ENCODE data around the gene PPFIBP2. TPM values are rescaled to one million over a fixed set of nuclear protein-coding genes. Genes with fewer than 3 reads are reported as not detected.

The PPFIBP2 gene
- total and polyA plus RNA-seq, 10 donors: 17.2 to 75.1 (median 40.4) TPM

- Histone ChIP-seq H3K4me1 (peaks cover 0 to 33% (median 8%) of the 10 kb centered on the region in 6 donors), H3K27ac (peak overlapping the region in 2 of 8 donors; percentile 58 to 71), H3K9me3 (no peaks in the 10 kb centered on the region), H3K4me3 (no peak overlapping the region), H3K36me3 (peaks cover 0 to 15% (median 3%) of the 10 kb centered on the region in 6 donors), H3K27me3 (replicated peaks in 1 of 7) (no peaks in the 10 kb centered on the region)
- intact Hi-C loops (cut with DNase I; ENCODE audit: low total_unique reads): no loop called here
- no peak for DNase-seq
- WGBS, 5 donors: 83 to 99% (median 88%) methylated on average over 6 of the region's 6 CpGs
- no peak for TF ChIP-seq POLR2AphosphoS5 (IDR thresholded peaks at IDR 0.05)
- no peak for TF ChIP-seq CTCF (IDR thresholded peaks at IDR 0.05 in 8 of 11, conservative IDR thresholded peaks at IDR 0.05 in 3 of 11)
- no peak for TF ChIP-seq POLR2A (IDR thresholded peaks at IDR 0.05)
Observed at GRCh38 chr11:7591107-7591894, 77.5 kb downstream of the PPFIBP2 start.

GRCh38 chr11:7591987-7592386 is 78.2 kb downstream of the PPFIBP2 start:
- Histone ChIP-seq H3K27me3 (replicated peaks in 1 of 7) (no peaks in the 10 kb centered on the region), H3K9me3 (no peaks in the 10 kb centered on the region), H3K27ac (peak overlapping the region in 4 of 8 donors; percentile 29 to 71 (median 53)), H3K4me3 (no peak overlapping the region), H3K4me1 (peaks cover 0 to 33% (median 8%) of the 10 kb centered on the region in 6 donors), H3K36me3 (peaks cover 0 to 22% (median 3%) of the 10 kb centered on the region in 6 donors)
- TF ChIP-seq POLR2AphosphoS5 (IDR thresholded peaks at IDR 0.05) (no peak), CTCF (IDR thresholded peaks at IDR 0.05 in 8 of 11, conservative IDR thresholded peaks at IDR 0.05 in 3 of 11) (no peak), POLR2A (IDR thresholded peaks at IDR 0.05) (no peak)
- no peak for DNase-seq
- WGBS, 5 donors: 22 to 73% (median 31%) methylated on average over 1 of the region's 1 CpG
- intact Hi-C loops (cut with DNase I; ENCODE audit: low total_unique reads): no loop called here

- Histone ChIP-seq H3K27ac (peak overlapping the region in 4 of 8 donors; percentile 29 to 71 (median 53)), H3K9me3 (no peaks in the 10 kb centered on the region), H3K27me3 (replicated peaks in 1 of 7) (no peaks in the 10 kb centered on the region), H3K4me1 (peaks cover 0 to 33% (median 8%) of the 10 kb centered on the region in 6 donors), H3K36me3 (peaks cover 0 to 29% (median 7%) of the 10 kb centered on the region in 6 donors), H3K4me3 (no peak overlapping the region)
- DNase-seq: no peak
- TF ChIP-seq POLR2A (IDR thresholded peaks at IDR 0.05): no peak
- peak in 1 of 3 donors; percentile 36 for TF ChIP-seq POLR2AphosphoS5 (IDR thresholded peaks at IDR 0.05)
- intact Hi-C loops (cut with DNase I; ENCODE audit: low total_unique reads): no loop called here
- WGBS, 5 donors: 63 to 79% (median 74%) methylated on average over 2 to 3 of the region's 3 CpGs
Observed at GRCh38 chr11:7592711-7593110, 78.9 kb downstream of the PPFIBP2 start.

GRCh38 chr11:7593481-7593880 is 79.7 kb downstream of the PPFIBP2 start:
- H3K36me3 ChIP-seq: peaks cover 0 to 32% (median 7%) of the 10 kb centered on the region in 6 donors
- no peaks in the 10 kb centered on the region for H3K9me3 ChIP-seq
- peaks cover 0 to 33% (median 8%) of the 10 kb centered on the region in 6 donors for H3K4me1 ChIP-seq
- intact Hi-C loops (cut with DNase I; ENCODE audit: low total_unique reads): no loop called here
- TF ChIP-seq POLR2A (IDR thresholded peaks at IDR 0.05): no peak
- no peak for TF ChIP-seq CTCF (IDR thresholded peaks at IDR 0.05 in 8 of 11, conservative IDR thresholded peaks at IDR 0.05 in 3 of 11)
- no peak for TF ChIP-seq POLR2AphosphoS5 (IDR thresholded peaks at IDR 0.05)
- H3K27ac ChIP-seq: peak overlapping the region in 1 of 8 donors; percentile 71
- no peak for DNase-seq
- H3K27me3 ChIP-seq (replicated peaks in 1 of 7): no peaks in the 10 kb centered on the region
- H3K4me3 ChIP-seq: no peak overlapping the region
- 91 to 98% (median 97%) methylated on average over 3 of the region's 3 CpGs for WGBS, 5 donors
